SK-N-SH (cell line): ENCODE results near the gene YAF2. TPM values are rescaled to one million over a fixed set of nuclear protein-coding genes. Genes with fewer than 3 reads are reported as not detected.

Experiments
- CTCF ChIA-PET: fragments of 300-600, 350-600 bp; formaldehyde crosslinking; extraction: SDS; loops from one replicate; lab custom pipeline; 2021; lab: Yijun Ruan, JAX
- POLR2A ChIA-PET: fragments of 350-600 bp; sonication (Branson Sonifier 250); formaldehyde crosslinking; extraction: SDS; loops from one replicate; lab custom pipeline; 2020; ENCODE audit warnings: antibody characterized with exemption, inconsistent platforms; lab: Yijun Ruan, JAX
- DNase-seq: peaks from one replicate; pipeline ENCODE4 v3.0.0; 2012
- H2AFZ ChIP-seq: fragments of 200-600 bp; sonication (generic); 2 replicates; pipeline ENCODE4 v1.8.1; 2016; ENCODE audit warnings: antibody characterized with exemption, mild to moderate bottlenecking, low read depth
- H3F3A ChIP-seq: fragments of 200-600 bp; sonication (generic); replicated peaks from 2 replicates; pipeline ENCODE3; 2016; ENCODE audit warnings: antibody characterized with exemption, mild to moderate bottlenecking; ENCODE audit not compliant: insufficient read depth
- H3K27ac ChIP-seq, 2 experiments: fragments of 200-500 bp in 1 of 2; fragments of 200-600 bp in 1 of 2; sonication (Bioruptor generic) in 1 of 2; sonication (generic), shearing (Covaris generic) in 1 of 2; 2 replicates each; pipeline versions ENCODE4 v1.5.1 to v1.6.1; 2014 to 2016; ENCODE audit warnings: low read depth in 2 of 2, inconsistent platforms in 1 of 2, low read length in 1 of 2, mild to moderate bottlenecking in 1 of 2, mixed read lengths in 1 of 2
- H3K27me3 ChIP-seq: fragments of 200-600 bp; sonication (generic), shearing (Covaris generic); 2 replicates; pipeline ENCODE4 v1.6.1; 2016; ENCODE audit warnings: mixed run types; ENCODE audit not compliant: insufficient read depth
- H3K36me3 ChIP-seq, 2 experiments: fragments of 200-500 bp in 1 of 2; fragments of 200-600 bp in 1 of 2; sonication (Bioruptor generic) in 1 of 2; sonication (generic) in 1 of 2; replicated peaks in 1 of 2; 2 replicates each; pipeline versions ENCODE3 to v1.5.1; 2014 to 2016; ENCODE audit warnings: low read length in 1 of 2, mild to moderate bottlenecking in 1 of 2; ENCODE audit not compliant: insufficient read depth in 2 of 2, control insufficient read depth in 1 of 2
- H3K4me1 ChIP-seq, 2 experiments: fragments of 200-500 bp in 1 of 2; fragments of 200-600 bp in 1 of 2; sonication (Bioruptor generic) in 1 of 2; sonication (generic), shearing (Covaris generic) in 1 of 2; 2 replicates each; pipeline versions ENCODE4 v1.5.1 to v1.6.1; 2014 to 2016; ENCODE audit warnings: low read depth in 1 of 2, low read length in 1 of 2, mixed run types in 1 of 2; ENCODE audit not compliant: insufficient read depth in 2 of 2, control insufficient read depth in 1 of 2
- H3K4me2 ChIP-seq: fragments of 200-600 bp; sonication (generic), shearing (Covaris generic); 2 replicates; pipeline ENCODE4 v1.6.1; 2017; ENCODE audit warnings: mixed run types
- H3K4me3 ChIP-seq, 2 experiments: fragments of 200-500 bp in 1 of 2; fragments of 200-600 bp in 1 of 2; sonication (Bioruptor generic) in 1 of 2; sonication (generic), shearing (Covaris generic) in 1 of 2; 2 replicates each; pipeline versions ENCODE4 v1.5.1 to v1.8.1; 2014 to 2016; ENCODE audit warnings: low read depth in 2 of 2, inconsistent platforms in 1 of 2, low read length in 1 of 2, mild to moderate bottlenecking in 1 of 2, mixed read lengths in 1 of 2, moderate library complexity in 1 of 2
- H3K79me2 ChIP-seq: fragments of 200-600 bp; sonication (generic); 2 replicates; pipeline ENCODE4 v1.8.1; 2017; ENCODE audit warnings: mild to moderate bottlenecking; ENCODE audit not compliant: insufficient read depth
- H3K9ac ChIP-seq: fragments of 200-600 bp; sonication (generic); 2 replicates; pipeline ENCODE4 v1.6.1; 2017; ENCODE audit warnings: mixed run types
- H3K9me2 ChIP-seq: fragments of 200-600 bp; sonication (generic); 2 replicates; pipeline ENCODE4 v1.6.1; 2017; ENCODE audit warnings: mixed run types
- H3K9me3 ChIP-seq: fragments of 200-600 bp; sonication (generic); 2 replicates; pipeline ENCODE4 v1.6.1; 2017; ENCODE audit warnings: mixed run types, mild to moderate bottlenecking, moderate library complexity
- H4K20me1 ChIP-seq: fragments of 200-600 bp; sonication (generic); 2 replicates; pipeline ENCODE4 v1.6.1; 2017; ENCODE audit warnings: mild to moderate bottlenecking, mixed run types; ENCODE audit not compliant: insufficient read depth
- CHD2 ChIP-seq: fragments of 150-350 bp; IDR thresholded peaks from 2 replicates; pipeline ENCODE4 v1.6.1; 2018; ENCODE audit warnings: low read length; ENCODE audit not compliant: partially characterized antibody
- EP300 ChIP-seq, 2 experiments: IDR thresholded peaks; 2 replicates each; pipeline versions ENCODE4 v1.4.0 to v1.6.1; 2012; ENCODE audit warnings: borderline replicate concordance in 1 of 2, low read depth in 1 of 2, low read length in 1 of 2
- FOXJ3 ChIP-seq: sonication (generic); formaldehyde crosslinking; IDR thresholded peaks from 2 replicates; pipeline ENCODE4 v1.5.1; 2020; ENCODE audit warnings: mild to moderate bottlenecking, missing genetic modification reagents
- FOXM1 ChIP-seq: IDR thresholded peaks from 2 replicates; pipeline ENCODE4 v1.4.0; 2012; ENCODE audit warnings: low read depth, mild to moderate bottlenecking
- GABPA ChIP-seq: IDR thresholded peaks from 2 replicates; pipeline ENCODE4 v1.4.0; 2012; ENCODE audit warnings: low read depth, mild to moderate bottlenecking
- GATA2 ChIP-seq: sonication (generic); formaldehyde crosslinking; IDR thresholded peaks from 2 replicates; pipeline ENCODE4 v1.5.0; 2020; ENCODE audit warnings: mild to moderate bottlenecking, missing genetic modification reagents
- IRF3 ChIP-seq: fragments of 150-350 bp; IDR thresholded peaks from 2 replicates; pipeline ENCODE4 v1.6.1; 2016; ENCODE audit warnings: mild to moderate bottlenecking, low read depth, low read length
- JUND ChIP-seq: IDR thresholded peaks from 2 replicates; pipeline ENCODE4 v1.4.0; 2012
- MAX ChIP-seq: IDR thresholded peaks from 2 replicates; pipeline ENCODE4 v1.4.0; 2012; ENCODE audit warnings: low read depth
- MEF2A ChIP-seq: IDR thresholded peaks from 2 replicates; pipeline ENCODE4 v1.4.0; 2012; ENCODE audit warnings: low read depth, borderline replicate concordance
- NFIC ChIP-seq: IDR thresholded peaks from 2 replicates; pipeline ENCODE4 v1.4.0; 2012; ENCODE audit warnings: borderline replicate concordance
- NRF1 ChIP-seq: IDR thresholded peaks from 2 replicates; pipeline ENCODE4 v1.6.1; 2012; ENCODE audit warnings: low read depth, mild to moderate bottlenecking, low read length
- PBX3 ChIP-seq: IDR thresholded peaks from 2 replicates; pipeline ENCODE4; 2012
- POLR2AphosphoS5 ChIP-seq: IDR thresholded peaks from 2 replicates; pipeline ENCODE4 v1.6.1; 2012; ENCODE audit warnings: low read depth, low read length
- REST ChIP-seq: IDR thresholded peaks from 2 replicates; pipeline ENCODE4 v1.6.1; 2012; ENCODE audit warnings: mild to moderate bottlenecking, low read depth, low read length, moderate library complexity
- SIN3A ChIP-seq: IDR thresholded peaks from 2 replicates; pipeline ENCODE4 v1.6.1; 2012; ENCODE audit warnings: low read depth, mild to moderate bottlenecking, low read length, moderate library complexity, borderline replicate concordance
- SMC3 ChIP-seq: IDR thresholded peaks from 2 replicates; pipeline ENCODE4 v1.6.1; 2012; ENCODE audit warnings: low read depth, low read length, improper control_type of control experiment
- TAF1 ChIP-seq: IDR thresholded peaks from 2 replicates; pipeline ENCODE4 v1.6.1; 2012; ENCODE audit warnings: low read depth, mild to moderate bottlenecking, low read length, moderate library complexity, borderline replicate concordance
- USF2 ChIP-seq: fragments of 150-350 bp; IDR thresholded peaks from 2 replicates; pipeline ENCODE4 v1.6.1; 2017; ENCODE audit warnings: antibody characterized with exemption, low read length, low read depth, borderline replicate concordance
- YY1 ChIP-seq: IDR thresholded peaks from 2 replicates; pipeline ENCODE4 v1.4.0; 2012; ENCODE audit warnings: low read depth, mild to moderate bottlenecking
- polyA plus RNA-seq, 3 experiments: library from polyadenylated mRNA; depleted of rRNA; stranded (reverse); fragments of >200 nt; gene quantifications; 2 replicates each; pipeline ENCODE4 v1.2.3, GENCODE V29; 2012

YAF2 gene
- polyA plus RNA-seq, 1 of the 3 experiments (the other 2 are of a cell fraction), result 5.3 TPM

- Histone ChIP-seq H4K20me1 (no peaks in the 10 kb centered on the region), H3K27me3 (no peaks in the 10 kb centered on the region), H3K4me3 (no peak overlapping the region), H3K36me3 (peaks cover 0 to 30% of the 10 kb centered on the region in 2 experiments), H3K79me2 (peaks cover 6% of the 10 kb centered on the region; the same call in 1 of the 2 replicates), H3K4me2 (no peak overlapping the region), H3K27ac (no peak overlapping the region), H3K9ac (no peak overlapping the region), H3K4me1 (no peaks in the 10 kb centered on the region), H3K9me2 (no peaks in the 10 kb centered on the region), H3K9me3 (no peaks in the 10 kb centered on the region), H2AFZ (no peak overlapping the region), H3F3A (no peaks in the 10 kb centered on the region)
- POLR2A ChIA-PET, result no interaction called here
- CTCF ChIA-PET, result no interaction called here
- DNase-seq, result no peak
- TF ChIP-seq FOXJ3 (CRISPR knock-in tag), result no peak
- no peak for TF ChIP-seq JUND
- no peak for TF ChIP-seq FOXM1
- TF ChIP-seq PBX3, result no peak
- no peak for TF ChIP-seq REST
- no peak for TF ChIP-seq NFIC
- no peak for TF ChIP-seq GATA2
- no peak for TF ChIP-seq NRF1
- no peak for TF ChIP-seq USF2
- no peak for TF ChIP-seq TAF1
- TF ChIP-seq MEF2A, result no peak
- no peak for TF ChIP-seq POLR2AphosphoS5
- TF ChIP-seq YY1, result no peak
- no peak for TF ChIP-seq IRF3
- no peak for TF ChIP-seq GABPA
- TF ChIP-seq CHD2, result no peak
- no peak for TF ChIP-seq SMC3
- TF ChIP-seq EP300 (IDR thresholded peaks at IDR 0.05; ENCODE audit: borderline replicate concordance in 1 of 2, low read depth in 1 of 2, low read length in 1 of 2), result no peak
- TF ChIP-seq SIN3A, result no peak
- TF ChIP-seq MAX, result no peak
These were observed 64.0 kb downstream of the YAF2 start for GRCh38 chr12:42173961-42174521.
